Gastrocnemius medialis (tissue), 4 donors: ENCODE measurements around the gene CFD. TPM values are rescaled to one million over a fixed set of nuclear protein-coding genes. Genes with fewer than 3 reads are reported as not detected.
A peak's percentile ranks its signal among the peaks of the same experiment; 100 is the strongest.

ENCODE experiments used
- ATAC-seq, 2 donors: fragments of 150-250 bp; one replicate each; pipeline ENCODE4 v1.9.1; 2016
- DNase-seq, 2 donors: peaks; one replicate each; pipeline ENCODE4 v3.0.0-alpha.2; 2019
- H3K27ac ChIP-seq, 4 donors: fragments of 200-600 bp; sonication (generic); 1 replicate in 1 of 4; 2 replicates in 3 of 4; pipeline ENCODE4 v1.5.1; 2016 to 2018; ENCODE audit warnings: mild to moderate bottlenecking in 2 of 4, moderate library complexity in 1 of 4
- H3K27me3 ChIP-seq, 3 donors: fragments of 200-600 bp; sonication (generic) in 2 of 3; 1 replicate in 1 of 3; 2 replicates in 2 of 3; pipeline versions ENCODE4 v1.5.1 to v1.6.0; 2016 to 2019; ENCODE audit warnings: mild to moderate bottlenecking in 1 of 3, moderate library complexity in 1 of 3
- H3K36me3 ChIP-seq, 2 donors: fragments of 200-600 bp; sonication (generic) in 1 of 2; one replicate each; pipeline ENCODE4 v1.5.1; 2017 to 2018
- H3K4me1 ChIP-seq, 2 donors: fragments of 200-600 bp; sonication (generic) in 1 of 2; one replicate each; pipeline ENCODE4 v1.5.1; 2016 to 2017; ENCODE audit warnings: mild to moderate bottlenecking in 2 of 2
- H3K4me3 ChIP-seq, 4 donors: fragments of 200-600 bp; sonication (generic) in 3 of 4; 1 replicate in 1 of 4; 2 replicates in 3 of 4; pipeline ENCODE4 v1.5.1; 2016 to 2019; ENCODE audit warnings: mild to moderate bottlenecking in 2 of 4
- H3K9me3 ChIP-seq, 3 donors: fragments of 200-600 bp; sonication (generic) in 2 of 3; 1 replicate in 1 of 3; 2 replicates in 2 of 3; pipeline ENCODE4 v1.5.1; 2016 to 2019
- CTCF ChIP-seq, 5 experiments: fragments of 450-650 bp in 3 of 5; fragments of 200-600 bp in 2 of 5; sonication (generic) in 2 of 5; IDR thresholded peaks in 4 of 5; conservative IDR thresholded peaks in 1 of 5; 1 replicate in 4 of 5; 2 replicates in 1 of 5; pipeline ENCODE4 v1.5.1; 2016 to 2019; ENCODE audit warnings: antibody characterized with exemption in 5 of 5, mild to moderate bottlenecking in 3 of 5, moderate library complexity in 3 of 5
- POLR2A ChIP-seq, 2 donors: fragments of 450-650 bp; IDR thresholded peaks; one replicate each; pipeline ENCODE4 v1.6.1; 2017; ENCODE audit warnings: antibody characterized with exemption in 2 of 2, mild to moderate bottlenecking in 2 of 2, moderate library complexity in 2 of 2
- in situ Hi-C, 4 donors: fragments of 200-750 bp; cut with MboI; loops; one replicate each; pipeline versions ENCODE4 v1.15.0 to v1.8.0; 2017; ENCODE audit warnings: low sequenced_read_pairs in 4 of 4
- intact Hi-C: fragments of 100-400 bp; cut with DNase I; formaldehyde crosslinking; loops from one replicate; pipeline ENCODE4 v1.15.1; 2023; ENCODE audit warnings: low total_unique reads
- total RNA-seq, 4 donors: library from RNA; depleted of rRNA; stranded (reverse); fragments of >200 nt; gene quantifications; one replicate each; pipeline versions ENCODE4 v1.1.0 to v1.2.3, GENCODE V29; 2016

CFD gene
- total RNA-seq, 4 donors from 2014 or later, result 153 to 309 (median 210) TPM

- no peak overlapping the region for H3K4me3 ChIP-seq
- H3K4me1 ChIP-seq, result no peaks in the 10 kb centered on the region
- no peak for TF ChIP-seq CTCF (IDR thresholded peaks at IDR 0.05 in 4 of 5, conservative IDR thresholded peaks at IDR 0.05 in 1 of 5)
- TF ChIP-seq POLR2A (IDR thresholded peaks at IDR 0.05), result no peak
- ATAC-seq, result peak in 1 of 2 donors; percentile 33
- intact Hi-C loops, result no loop called here
- H3K9me3 ChIP-seq, result no peaks in the 10 kb centered on the region
- in situ Hi-C loops, result loop anchor here in 1 of 4 donors (25.0 kb wide), 1 partner anchor 115 kb away; the partner anchor contains the start of gene WDR18
- no peaks in the 10 kb centered on the region for H3K27me3 ChIP-seq
- peak overlapping the region in 2 of 4 donors; percentile 8 to 37 for H3K27ac ChIP-seq
- H3K36me3 ChIP-seq, result peaks cover 0 to 53% of the 10 kb centered on the region in 2 donors
- peak in 1 of 2 donors; percentile 59 for DNase-seq
Measured at GRCh38 chr19:872266-872951, 12.9 kb downstream of the CFD start.

DNA sequence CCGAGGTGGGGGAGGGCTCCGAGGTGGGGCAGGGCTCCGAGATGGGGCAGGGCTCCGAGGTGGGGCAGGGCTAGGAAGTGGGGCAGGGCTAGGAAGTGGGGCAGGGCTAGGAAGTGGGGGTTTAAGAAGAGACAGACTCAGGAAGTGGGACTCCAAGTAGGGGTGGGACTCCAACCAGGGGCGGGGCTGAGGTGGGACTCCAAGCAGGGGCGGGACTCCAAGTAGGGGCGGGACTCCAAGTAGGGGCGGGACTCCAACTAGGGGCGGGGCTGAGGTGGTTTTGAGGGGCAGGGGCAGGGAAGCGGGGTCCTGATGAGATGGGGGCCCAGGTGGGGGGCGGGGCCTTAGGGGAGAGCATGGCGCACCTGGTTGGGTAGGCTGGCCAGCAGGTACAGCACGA is 13.6 kb downstream of the CFD start:
- no peak overlapping the region for H3K4me3 ChIP-seq
- ATAC-seq, result no peak
- intact Hi-C loops (no loop called here), in situ Hi-C loops (loop anchor here in 1 of 4 donors (25.0 kb wide), 1 partner anchor 114 kb away; the partner anchor contains the start of gene WDR18)
- no peaks in the 10 kb centered on the region for H3K9me3 ChIP-seq
- TF ChIP-seq POLR2A (IDR thresholded peaks at IDR 0.05) (no peak), CTCF (IDR thresholded peaks at IDR 0.05 in 4 of 5, conservative IDR thresholded peaks at IDR 0.05 in 1 of 5) (no peak)
- no peaks in the 10 kb centered on the region for H3K4me1 ChIP-seq
- H3K36me3 ChIP-seq, result peaks cover 0 to 47% of the 10 kb centered on the region in 2 donors
- no peak overlapping the region for H3K27ac ChIP-seq
- DNase-seq, result peak in 1 of 2 donors; percentile 60
- H3K27me3 ChIP-seq, result no peaks in the 10 kb centered on the region

- DNase-seq, result no peak
- ATAC-seq, result no peak
- Histone ChIP-seq H3K9me3 (no peaks in the 10 kb centered on the region), H3K27ac (no peak overlapping the region), H3K27me3 (no peaks in the 10 kb centered on the region), H3K36me3 (peaks cover 0 to 42% of the 10 kb centered on the region in 2 donors), H3K4me3 (no peak overlapping the region), H3K4me1 (no peaks in the 10 kb centered on the region)
- intact Hi-C loops, result no loop called here
- in situ Hi-C loops, result loop anchor here in 1 of 4 donors (25.0 kb wide), 1 partner anchor 114 kb away; the partner anchor contains the start of gene WDR18
- TF ChIP-seq POLR2A (IDR thresholded peaks at IDR 0.05) (no peak), CTCF (IDR thresholded peaks at IDR 0.05 in 4 of 5, conservative IDR thresholded peaks at IDR 0.05 in 1 of 5) (no peak)
Measured at GRCh38 chr19:873561-874041, 14.1 kb downstream of the CFD start.

GRCh38 chr19:875265-875879 is 15.9 kb downstream of the CFD start:
- TF ChIP-seq POLR2A (IDR thresholded peaks at IDR 0.05) (no peak), CTCF (IDR thresholded peaks at IDR 0.05 in 4 of 5, conservative IDR thresholded peaks at IDR 0.05 in 1 of 5) (no peak)
- Histone ChIP-seq H3K27me3 (no peaks in the 10 kb centered on the region), H3K4me3 (no peak overlapping the region), H3K9me3 (no peaks in the 10 kb centered on the region), H3K4me1 (no peaks in the 10 kb centered on the region), H3K36me3 (peaks cover 0 to 35% of the 10 kb centered on the region in 2 donors), H3K27ac (no peak overlapping the region)
- intact Hi-C loops, result no loop called here
- no peak for DNase-seq
- in situ Hi-C loops, result no loop called here
- ATAC-seq, result no peak
